ENCODE measurements around the gene DHRSX.

The DHRSX gene

GRCh38 chrX:2176274-2176673 is 324.5 kb downstream of the DHRSX start:
- H3K9me2 ChIP-seq (replicated peaks; ENCODE audit: insufficient read depth, low read length), result no peaks in the 10 kb centered on the region
- no peak overlapping the region for H2AFZ ChIP-seq (ENCODE audit: low read depth, low read length, severe bottlenecking)
- H3K4me2 ChIP-seq (ENCODE audit: low read depth, low read length, poor library complexity, severe bottlenecking), result no peak overlapping the region
- TF ChIP-seq CTCF (IDR thresholded peaks at IDR 0.05; ENCODE audit: insufficient read depth, low read length, poor library complexity, severe bottlenecking), result no peak
- no peak for TF ChIP-seq EZH2phosphoT487 (conservative IDR thresholded peaks at IDR 0.05; ENCODE audit: low read length)
- no peaks in the 10 kb centered on the region for H3F3A ChIP-seq (ENCODE audit: insufficient read depth)
- no peaks in the 10 kb centered on the region for H3K27me3 ChIP-seq (ENCODE audit: low read length)
- H3K9me3 ChIP-seq (ENCODE audit: insufficient read depth, low read length), result no peaks in the 10 kb centered on the region
- H3K27ac ChIP-seq (ENCODE audit: low read depth, low read length), result no peak overlapping the region
- H3K9ac ChIP-seq (ENCODE audit: low read length), result no peak overlapping the region
- H3K36me3 ChIP-seq (ENCODE audit: low read length), result no peaks in the 10 kb centered on the region
- no peaks in the 10 kb centered on the region for H3K79me2 ChIP-seq (ENCODE audit: insufficient read depth, low read length)
- H4K20me1 ChIP-seq (ENCODE audit: low read depth, low read length), result no peaks in the 10 kb centered on the region
- H3K4me3 ChIP-seq (ENCODE audit: insufficient read depth, low read length, poor library complexity, severe bottlenecking), result no peak overlapping the region

DNA sequence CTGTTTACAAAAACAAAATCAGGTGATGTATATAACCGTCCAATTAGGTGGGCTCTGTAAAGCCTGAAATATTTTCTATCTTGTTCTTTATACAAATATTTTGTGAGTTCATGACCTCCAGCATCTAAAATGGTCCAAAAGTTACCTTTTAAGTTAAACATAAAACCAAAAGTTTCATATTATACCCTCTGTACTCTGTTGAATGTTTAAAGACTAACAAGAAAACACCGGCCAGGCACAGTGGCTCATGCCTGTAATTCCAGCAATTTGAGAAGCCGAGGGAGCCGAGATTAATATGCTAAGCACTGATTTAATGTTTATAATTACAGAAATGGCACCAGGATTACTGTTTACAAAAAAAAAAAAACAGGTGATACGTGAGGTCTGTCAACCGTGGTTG is 328.4 kb downstream of the DHRSX start:
- H4K20me1 ChIP-seq (ENCODE audit: low read depth, low read length), result no peaks in the 10 kb centered on the region
- TF ChIP-seq EZH2phosphoT487 (conservative IDR thresholded peaks at IDR 0.05; ENCODE audit: low read length) (no peak), CTCF (IDR thresholded peaks at IDR 0.05; ENCODE audit: insufficient read depth, low read length, poor library complexity, severe bottlenecking) (no peak)
- no peak overlapping the region for H3K4me2 ChIP-seq (ENCODE audit: low read depth, low read length, poor library complexity, severe bottlenecking)
- H3K79me2 ChIP-seq (ENCODE audit: insufficient read depth, low read length), result no peaks in the 10 kb centered on the region
- H3K27ac ChIP-seq (ENCODE audit: low read depth, low read length), result no peak overlapping the region
- no peaks in the 10 kb centered on the region for H3K27me3 ChIP-seq (ENCODE audit: low read length)
- H3K9ac ChIP-seq (ENCODE audit: low read length), result no peak overlapping the region
- H3K9me3 ChIP-seq (ENCODE audit: insufficient read depth, low read length), result no peaks in the 10 kb centered on the region
- no peak overlapping the region for H3K4me3 ChIP-seq (ENCODE audit: insufficient read depth, low read length, poor library complexity, severe bottlenecking)
- H3F3A ChIP-seq (ENCODE audit: insufficient read depth), result no peaks in the 10 kb centered on the region
- no peaks in the 10 kb centered on the region for H3K9me2 ChIP-seq (replicated peaks; ENCODE audit: insufficient read depth, low read length)
- no peaks in the 10 kb centered on the region for H3K36me3 ChIP-seq (ENCODE audit: low read length)
- H2AFZ ChIP-seq (ENCODE audit: low read depth, low read length, severe bottlenecking), result no peak overlapping the region

Data from SU-DHL-6 (cell line).